NCI-H1105 (cell line): ENCODE measurements around the gene TUBA4A.
"Not testable (repeated sequence)": the region's sequence is repeated elsewhere in the genome, so short reads cannot be mapped to it uniquely, and the experiment has no call there.

Source experiments
- DNase-seq: peaks from one replicate; lab custom pipeline; 2025; lab: John Stamatoyannopoulos, UW

The TUBA4A gene

DNA sequence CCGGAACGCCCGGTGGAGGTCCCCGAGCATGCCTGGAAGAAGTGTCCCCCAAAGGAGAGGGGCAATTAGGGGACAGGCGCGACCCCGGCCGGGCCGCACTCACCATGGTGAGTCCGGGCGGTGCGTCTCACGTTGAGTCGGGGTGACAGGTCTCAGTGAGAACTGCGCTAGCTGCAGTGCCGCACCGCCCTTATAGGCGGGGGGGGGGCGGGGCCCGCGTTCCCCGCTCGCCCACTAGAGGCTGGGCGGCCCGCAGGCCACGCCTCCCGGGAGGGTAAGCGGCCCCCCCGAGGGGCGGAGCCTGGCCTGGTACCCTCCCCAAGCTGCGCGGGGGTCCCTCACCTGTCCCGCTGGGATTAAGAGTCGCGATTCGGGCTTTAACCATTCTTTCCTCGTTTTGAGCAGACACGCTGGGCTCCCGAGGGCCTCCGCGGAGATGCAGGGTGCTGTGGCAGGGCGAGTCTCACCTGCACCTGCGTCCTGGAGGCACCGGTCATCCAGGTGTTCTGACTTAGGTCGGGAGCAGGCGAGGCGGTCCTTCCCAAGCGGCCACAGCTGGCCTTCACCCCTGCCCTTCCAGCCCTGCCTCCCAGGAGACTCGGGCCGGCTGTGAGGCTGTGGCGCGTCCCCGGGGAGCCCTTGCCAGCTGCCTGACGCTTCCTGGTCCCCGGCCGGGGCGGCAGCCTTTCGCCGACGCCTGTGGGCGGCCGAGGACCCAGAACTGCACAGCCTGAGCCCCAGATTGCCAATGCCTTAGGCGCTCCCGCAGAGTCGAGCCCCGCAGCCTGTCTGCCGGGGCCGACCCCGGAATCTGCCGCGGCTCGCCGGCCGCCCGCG is at the start of gene TUBA4A:
TSS of gene TUBA4A (minus strand) at position 166 of the 837 bp plus-strand sequence. CDS start at position 106, 60 bp downstream.
- DNase-seq = peak; percentile 55

DNA sequence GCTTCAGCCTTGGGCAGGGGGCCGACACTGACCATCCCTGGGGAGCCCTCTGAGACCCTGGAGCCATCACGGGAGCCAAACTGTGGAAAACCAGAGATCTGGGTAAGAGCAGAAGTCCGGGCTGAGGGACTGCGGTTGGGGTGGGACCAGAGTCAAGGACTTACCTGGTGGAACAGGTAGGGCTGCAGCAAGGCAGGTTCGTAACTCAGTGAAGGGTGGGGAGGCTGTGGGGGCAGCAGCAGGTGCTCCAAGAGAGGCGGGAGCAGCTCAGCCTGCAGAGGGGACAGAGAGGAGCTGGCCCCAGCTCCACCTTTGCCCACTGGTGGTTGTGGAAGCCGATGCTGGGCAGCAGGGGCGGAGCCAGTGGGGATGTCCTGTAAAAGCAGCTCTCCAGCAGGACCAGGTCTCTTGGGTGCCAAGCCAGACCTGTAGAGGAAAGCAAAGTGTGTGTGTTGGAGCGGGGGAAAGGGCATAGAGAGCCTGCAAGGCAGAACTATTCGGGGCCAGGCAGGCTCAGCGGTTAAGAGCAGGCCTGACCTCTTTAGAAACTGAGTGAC is 48.8 kb upstream of the TUBA4A start:
- no peak for DNase-seq

DNA sequence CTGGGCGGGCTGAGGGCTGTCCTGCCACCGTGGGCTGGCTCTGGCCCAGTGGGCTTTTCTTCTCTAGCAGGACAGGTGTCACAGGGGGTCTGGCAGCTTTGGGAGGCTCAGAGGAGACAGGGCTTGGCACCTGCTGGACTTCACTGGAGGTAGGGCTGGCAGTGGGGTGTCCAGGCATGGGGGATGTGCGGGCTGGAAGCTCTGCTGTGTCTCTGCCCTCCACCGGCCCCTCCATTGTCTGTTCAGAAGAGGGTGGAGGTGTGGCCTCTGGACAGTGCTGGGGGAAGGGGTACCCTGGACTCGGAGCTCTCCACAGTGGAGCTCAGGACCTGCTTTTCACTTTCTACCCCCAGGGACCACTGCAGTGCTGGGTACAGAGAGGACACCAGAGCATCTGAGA is 46.3 kb upstream of the TUBA4A start:
- DNase-seq = no peak

DNA sequence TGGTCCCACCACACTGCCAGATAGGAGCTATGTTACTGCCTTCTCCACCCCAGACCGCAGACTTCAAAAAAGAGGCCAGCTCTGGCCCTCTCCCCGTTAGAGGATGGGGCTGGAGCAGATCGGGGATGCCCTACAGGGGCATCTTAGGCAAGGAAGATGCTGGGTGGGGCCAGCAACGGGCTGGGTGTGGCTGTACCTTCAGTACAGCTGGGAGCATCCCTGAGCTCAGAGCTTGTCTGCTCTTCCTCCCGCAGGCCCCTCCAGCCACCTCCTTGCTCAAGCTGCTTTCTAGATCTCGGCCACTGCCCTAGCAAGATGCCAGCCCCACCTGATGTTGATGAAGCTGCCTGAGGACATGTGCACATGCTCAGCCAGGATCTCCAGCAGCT is 45.6 kb upstream of the TUBA4A start:
- DNase-seq = no peak

DNA sequence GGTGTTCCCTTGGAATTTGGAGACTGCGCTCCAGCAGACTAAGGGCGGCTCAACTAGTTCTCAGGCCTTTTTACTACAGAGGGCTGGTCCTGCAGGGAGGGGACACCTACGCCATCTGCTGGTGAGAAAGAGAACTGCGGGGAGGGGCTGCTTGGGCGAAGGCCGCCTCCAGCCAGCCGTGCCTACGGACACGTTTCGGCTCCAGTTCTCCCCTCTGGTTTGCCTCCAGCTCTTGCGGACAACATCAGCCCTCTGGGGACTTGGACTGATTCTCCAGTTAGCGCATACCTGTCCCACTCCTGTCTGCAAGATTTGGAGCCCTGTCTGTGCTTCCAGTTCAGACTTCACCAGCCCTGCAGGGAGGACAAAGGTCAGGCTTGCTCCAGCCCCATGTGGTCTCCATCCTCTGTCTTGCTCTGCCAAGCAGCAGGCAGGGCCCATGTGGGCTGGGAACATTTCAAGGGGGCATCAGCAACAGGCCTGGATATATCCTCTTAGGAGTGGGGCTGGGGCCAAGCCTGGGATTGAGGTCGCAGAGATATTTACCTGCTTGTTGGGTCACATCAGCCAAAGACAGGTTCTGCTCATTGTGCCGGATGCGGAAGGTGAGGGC is 45.1 kb upstream of the TUBA4A start:
- DNase-seq = peak; percentile 36

DNA sequence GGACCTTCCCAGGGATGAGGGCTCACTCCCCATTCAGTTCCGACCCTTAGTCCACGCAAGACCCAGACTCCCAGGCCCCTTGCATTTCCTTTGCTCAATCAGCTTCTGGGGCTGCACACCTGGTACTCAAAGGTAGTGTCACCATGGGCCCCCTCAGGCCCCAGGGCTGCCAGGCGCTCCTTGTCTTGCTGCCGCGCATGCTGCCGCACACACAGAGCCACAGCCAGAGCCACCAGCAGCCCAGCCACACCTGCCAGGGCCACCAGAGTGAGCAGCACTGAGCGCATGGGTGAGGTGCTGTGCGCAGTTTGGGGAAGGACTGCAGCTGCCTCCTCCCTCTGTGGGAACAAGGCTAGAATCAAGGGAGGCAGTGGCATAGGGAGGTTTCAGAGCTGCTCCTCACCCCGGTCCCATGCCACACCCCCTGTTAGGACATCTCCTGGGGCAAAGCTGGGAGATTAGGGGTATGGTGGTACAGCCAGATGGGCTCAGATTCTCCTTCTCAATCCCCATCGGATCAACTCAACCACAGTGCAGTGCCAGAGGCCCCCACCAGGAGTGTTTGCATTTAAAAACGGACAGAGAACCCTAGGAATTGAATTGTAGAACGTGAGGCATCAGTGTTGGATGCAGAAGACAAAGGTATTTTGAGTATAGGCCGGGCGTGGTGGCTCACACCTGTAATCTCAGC is 44.2 kb upstream of the TUBA4A start:
- DNase-seq = no peak

DNA sequence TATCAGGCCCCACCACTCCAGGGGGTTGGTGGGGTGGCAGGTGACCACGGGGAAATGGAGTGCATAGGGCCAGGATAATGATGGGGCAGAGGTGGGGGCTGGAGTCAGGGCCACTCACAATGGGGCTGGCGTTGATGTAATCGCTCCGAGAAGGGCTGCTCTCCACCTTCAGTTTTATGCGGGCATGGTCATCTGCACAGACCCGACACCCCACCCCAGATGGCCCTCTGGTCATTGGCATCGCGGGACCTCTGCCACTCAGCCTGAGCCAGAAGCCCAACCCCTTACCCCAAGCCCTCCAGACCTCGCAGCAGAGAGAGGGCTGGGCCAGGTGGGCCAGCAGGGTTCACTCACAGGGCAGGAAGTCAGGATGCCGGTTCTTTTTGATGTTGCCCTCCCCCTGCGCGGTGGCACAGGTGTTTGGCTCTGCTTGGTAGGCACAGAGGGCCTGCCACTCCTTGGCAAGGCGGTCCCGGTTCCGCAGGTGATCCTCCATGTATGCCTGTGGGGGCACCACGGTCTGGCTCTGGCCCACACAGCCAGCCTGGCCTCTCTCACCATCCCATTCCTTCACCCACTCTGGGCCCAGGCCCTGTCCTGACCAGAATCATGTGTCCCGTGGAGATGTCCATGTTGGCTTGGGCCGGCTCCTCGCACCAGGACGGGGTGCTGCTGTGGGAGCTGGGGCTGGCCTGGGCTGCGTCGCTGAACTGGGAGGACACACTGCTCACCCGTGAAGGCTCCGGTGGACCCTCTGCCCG is 43.1 kb upstream of the TUBA4A start:
- DNase-seq = no peak

DNA sequence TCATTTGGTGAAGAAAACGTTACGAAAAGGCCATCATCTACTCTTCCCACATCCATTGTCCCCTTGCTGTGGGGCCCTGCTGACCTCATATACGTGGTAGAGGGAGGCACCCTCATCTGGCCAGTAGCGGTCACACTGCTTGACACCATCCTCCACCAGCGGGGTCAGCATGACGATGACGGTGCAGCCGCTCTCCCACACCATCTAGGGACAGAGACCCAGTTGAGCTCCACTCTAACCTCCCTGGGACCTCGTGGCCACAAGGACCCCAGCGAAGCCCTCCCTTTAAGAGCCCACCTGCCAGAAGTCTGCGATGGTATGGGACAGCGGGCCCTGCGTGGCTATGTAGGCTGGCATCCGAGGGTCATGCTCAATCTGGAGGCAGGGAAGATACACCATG is 42.4 kb upstream of the TUBA4A start:
- DNase-seq = no peak

DNA sequence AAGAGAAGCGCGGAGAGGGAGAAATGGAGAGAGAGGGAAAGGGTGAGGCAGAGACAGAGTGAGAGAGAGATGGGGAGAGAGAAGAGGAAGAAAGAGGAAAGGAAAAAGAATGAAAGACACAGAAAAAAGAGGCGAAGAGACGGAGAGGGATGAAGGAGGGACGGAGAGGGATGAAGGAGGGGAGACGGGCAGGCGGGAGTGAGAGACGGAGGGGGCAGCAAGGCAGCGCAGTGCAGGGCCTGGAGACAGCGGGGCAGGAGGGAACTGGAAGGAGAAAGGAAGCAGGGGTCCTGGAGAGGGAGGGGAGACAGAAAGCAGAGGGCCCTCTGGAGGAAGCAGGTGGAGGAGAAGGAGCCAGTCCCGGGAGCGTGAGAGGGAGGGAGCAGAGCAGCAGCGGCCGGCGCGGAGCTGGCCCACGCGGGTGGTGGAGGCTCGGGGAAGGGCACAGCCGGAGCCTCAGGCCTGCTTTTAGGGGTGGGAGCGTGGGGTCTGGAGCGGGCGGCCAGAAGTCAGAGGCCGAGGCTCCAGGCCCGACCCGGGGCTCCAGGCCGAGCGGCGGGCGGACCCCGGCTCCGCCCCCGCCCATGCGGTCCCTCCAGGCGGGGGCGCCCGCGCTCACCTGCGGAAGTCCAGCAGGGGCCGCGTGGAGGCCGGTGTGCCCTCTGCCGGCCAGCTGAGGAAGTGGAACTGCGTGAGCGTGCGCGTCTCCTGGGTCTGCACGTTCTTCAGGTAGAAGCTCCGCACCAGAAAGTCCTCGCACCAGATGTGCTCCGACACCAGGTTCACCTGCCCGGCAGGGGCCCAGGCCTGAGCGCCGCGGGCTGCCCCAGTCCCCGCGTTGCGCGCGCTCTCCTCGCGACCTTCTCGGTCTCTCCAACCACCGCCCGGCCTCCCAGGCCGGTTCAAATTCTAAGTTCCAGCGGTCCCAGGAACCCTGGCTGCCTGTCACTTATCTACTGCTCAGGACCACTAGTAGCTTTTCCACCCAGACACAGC is 40.9 kb upstream of the TUBA4A start:
- no peak for DNase-seq

DNA sequence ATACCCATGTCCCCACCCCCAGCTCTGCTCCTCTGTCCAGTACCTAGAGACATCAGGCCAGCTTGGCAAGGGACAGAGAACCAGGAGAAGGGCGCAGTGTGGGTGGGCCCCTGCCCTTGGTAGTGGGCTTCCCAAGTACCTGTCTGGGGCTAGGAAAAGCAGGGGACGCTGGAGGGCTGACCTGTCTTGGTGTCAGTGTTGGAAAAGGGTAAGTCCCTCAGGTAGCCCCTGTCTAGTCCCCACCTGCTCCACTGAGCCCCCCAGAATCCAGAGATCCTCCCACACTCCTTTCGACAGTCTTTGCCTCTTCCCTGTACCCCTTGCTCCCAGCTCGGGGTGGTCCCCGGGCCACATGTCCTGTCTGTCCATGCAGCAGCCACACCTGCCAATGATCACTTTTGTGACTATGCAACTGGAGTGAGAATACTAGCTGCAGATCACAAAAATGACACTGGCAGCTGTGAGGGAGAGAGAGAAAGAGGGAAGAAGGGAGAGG is 40.1 kb upstream of the TUBA4A start:
- DNase-seq = no peak

DNA sequence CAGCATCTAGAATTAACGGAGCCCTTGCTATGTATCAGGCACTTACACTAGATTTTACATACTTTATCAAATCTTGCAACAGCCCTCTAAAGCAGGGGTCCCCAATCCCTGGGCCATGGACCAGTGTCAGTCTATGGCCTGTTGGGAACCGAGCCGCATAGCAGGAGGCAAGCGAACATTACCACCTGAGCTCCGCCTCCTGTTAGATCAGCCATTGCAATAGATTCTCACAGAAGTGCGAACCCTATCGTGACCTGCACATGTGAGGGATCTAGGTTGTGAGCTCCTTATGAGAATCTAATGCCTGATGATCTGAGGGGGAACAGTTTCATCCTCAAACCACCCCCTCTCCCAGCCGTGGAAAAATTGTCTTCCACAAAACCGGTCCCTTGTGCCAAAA is 38.9 kb upstream of the TUBA4A start:
- DNase-seq = no peak

DNA sequence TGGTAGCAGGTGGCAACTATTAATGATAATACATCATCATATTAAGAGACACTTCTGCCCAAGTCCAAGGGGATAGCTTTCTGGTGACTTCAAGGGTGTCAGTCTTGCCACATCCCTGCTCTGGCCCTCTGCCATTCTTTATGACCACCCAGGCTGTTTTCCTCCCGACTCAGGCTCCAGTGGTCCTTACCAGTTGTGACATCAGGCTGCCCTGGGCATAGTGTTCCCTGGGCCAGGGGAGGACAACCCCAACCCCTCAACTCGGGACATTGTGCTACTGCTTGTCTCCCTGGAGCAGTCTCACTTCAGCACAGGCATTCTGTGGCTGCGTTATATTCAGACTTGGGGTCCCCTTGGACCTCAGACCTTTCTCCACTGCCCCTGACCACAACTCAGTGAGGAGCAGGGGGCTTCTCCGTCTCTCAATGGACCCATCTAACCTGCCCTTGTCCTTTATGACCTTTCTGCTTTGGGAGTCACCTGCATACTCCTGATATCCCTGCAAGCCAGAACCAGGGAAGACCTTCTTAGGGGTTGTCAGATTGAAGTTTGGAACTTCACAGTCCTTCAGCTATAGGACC is 38.3 kb upstream of the TUBA4A start:
- no peak for DNase-seq

DNA sequence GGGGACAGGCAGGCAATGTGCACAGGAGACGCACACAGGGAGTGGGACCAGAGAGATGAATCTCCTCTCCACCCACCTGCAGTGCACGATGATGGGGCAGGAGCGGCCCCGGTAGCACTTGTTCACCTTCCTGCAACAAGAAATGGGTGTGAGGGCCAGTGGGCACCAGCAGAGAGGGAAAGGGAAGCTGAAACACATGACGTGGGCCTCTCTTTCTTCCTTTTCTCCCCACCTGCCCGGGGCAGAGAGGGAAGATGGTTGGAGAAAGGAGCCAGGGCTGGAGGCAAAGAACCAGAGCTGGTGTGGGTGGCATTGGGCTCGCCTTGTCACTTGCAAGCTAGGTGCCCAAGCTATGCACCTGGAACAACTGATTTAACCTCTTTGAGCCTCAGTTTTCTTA is 37.7 kb upstream of the TUBA4A start:
- DNase-seq = no peak

DNA sequence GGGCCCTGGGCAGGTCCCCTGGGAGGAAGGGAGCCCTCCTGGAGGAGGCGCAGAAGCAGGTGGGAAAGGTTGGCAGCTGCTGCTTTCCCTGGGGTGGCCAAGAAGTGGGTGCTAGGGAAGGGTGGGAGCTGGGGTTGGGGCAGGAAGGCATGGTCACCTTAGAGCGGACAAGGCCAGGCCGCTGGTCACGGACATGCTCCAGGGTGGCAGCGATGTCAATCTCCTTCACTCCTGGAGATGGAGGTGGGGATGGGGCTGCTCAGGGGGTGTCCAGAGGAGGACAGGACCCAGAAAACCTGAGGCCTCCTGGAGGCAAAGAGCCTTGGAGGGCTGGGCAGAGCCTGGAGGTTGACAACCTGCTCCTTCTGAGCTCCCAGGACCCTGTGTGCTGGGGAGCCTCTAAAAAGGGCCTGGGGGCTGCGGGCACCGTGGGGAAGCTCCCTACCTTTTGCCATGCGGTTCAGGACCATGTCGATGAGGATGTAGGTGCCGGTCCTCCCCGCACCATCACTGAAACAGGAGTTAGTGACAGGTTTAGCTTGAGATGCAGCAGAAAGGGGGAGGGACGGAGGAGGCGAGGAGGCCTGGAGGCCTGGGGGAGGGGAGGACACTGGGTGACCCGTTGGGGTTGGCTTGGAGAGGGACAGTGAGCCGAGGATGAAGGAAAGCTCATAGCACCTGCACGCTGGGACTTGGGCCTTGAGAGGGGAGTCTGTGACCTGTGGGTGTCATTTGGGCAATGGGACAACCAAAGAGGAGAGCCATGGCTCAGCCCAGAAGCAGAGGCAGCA is 36.9 kb upstream of the TUBA4A start:
- no peak for DNase-seq

DNA sequence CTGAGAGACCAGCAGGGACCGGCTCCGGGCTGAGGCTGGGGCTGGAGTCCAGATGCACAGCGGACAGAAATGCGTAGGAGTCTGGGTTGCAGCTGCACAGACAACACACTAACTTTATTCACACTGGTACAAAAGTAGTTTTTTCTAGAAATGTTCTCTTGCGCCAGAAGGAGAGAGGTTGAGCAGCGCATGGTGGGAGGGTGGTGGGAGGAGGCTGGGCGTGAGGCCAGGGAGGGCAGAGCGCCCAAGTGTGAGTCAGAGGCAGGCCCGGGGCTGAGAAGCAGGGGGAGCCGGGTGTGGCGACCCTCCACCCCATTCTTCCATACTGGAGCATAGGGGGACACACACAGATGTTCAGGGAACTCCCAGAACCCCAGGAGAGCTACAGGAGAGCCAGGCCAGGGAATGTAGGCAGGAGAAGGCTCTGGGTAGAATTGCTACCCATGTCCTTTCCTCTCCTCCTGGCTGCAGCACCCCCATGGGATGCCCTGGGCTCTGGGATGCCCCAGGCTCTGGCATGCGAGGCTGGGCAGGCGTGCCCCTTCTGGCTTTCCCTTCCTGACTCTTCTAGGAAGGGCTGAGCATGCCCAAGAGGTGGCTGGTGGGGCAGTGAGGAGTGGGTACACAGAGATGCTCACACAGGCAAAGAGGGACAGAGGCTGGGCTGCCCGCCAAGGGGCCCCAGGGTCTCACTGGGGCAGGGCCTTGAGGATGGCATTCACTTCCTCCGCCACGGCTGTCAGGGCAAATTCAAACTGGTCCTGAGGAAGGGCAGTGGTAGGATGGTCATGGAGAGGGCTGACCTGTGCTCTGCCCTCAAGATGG is 36.0 kb upstream of the TUBA4A start:
- DNase-seq = no peak

DNA sequence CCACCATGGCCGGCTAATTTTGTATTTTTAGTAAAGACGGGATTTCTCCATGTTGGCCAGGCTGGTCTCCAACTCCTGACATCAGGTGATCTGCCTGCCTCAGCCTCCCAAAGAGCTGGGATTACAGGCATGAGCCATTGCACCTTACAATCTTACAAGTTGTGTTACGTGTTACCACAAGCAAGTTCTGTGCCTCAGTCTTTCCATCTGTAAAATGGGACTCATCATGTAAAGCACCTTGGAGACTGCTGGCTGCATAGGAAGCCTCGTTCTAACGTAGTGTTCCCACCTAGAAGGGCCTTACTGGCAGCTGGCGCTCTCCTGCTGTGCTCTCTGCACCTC is 35.4 kb upstream of the TUBA4A start:
- no peak for DNase-seq

DNA sequence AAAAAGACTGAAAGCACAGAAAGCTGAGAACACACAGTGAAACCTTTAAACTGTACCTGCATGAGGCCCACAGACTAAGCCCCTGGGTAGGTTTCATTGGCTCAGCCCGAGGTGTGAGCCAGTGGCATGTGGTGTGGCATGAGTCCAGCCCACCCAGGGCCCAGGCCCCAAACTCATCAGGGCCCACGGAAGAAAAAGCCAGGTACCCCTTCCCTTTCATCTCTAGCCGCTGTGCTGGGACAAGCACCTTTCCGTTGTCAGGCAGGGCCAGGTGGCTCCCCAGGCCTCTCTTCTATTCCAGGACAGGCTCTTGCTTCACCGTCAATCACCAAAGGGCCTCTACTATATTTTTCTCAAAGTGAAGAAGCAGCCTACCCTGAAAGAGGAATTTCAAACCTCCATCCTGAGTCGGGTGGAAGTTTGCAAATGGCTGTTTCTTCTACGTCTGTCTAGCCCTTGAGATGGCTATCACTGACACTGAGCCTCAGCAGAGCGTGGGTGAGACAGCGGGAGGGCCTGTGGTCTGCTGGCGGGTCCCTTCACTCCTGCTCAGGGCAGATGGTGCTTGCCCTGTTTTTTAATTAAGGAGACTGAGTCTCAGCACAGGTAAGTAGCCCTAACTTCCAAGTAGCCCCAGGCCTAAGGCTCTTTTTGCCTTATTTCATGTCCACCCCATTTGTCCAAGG is 34.0 kb upstream of the TUBA4A start:
- DNase-seq = no peak

DNA sequence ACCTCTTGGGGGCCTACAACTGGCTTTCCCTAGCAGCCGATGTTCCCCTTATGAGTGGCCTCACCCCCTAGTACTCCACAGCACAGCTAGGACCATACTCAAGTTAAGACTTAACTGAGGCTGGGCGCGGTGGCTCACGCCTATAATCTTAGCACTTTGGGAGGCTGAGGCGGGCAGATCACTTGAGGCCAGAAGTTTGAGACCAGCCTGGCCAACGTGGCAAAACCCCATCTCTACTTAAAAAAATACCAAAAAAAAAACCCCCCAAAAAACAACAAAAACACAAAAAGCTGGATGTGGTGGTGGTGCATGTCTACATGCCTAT is 33.4 kb upstream of the TUBA4A start:
- not testable (repeated sequence) for DNase-seq
